Endothelial cell of umbilical vein (primary cell): ENCODE measurements around the gene FUCA2. TPM values are rescaled to one million over a fixed set of nuclear protein-coding genes. Genes with fewer than 3 reads are reported as not detected.

Experiments
- BruUV-seq: library from RNA; stranded (reverse); fragments of 400-500 nt; replicated peaks from 2 replicates; lab custom pipeline; 2021; lab: Mats Ljungman, UMichigan
- CTCF ChIA-PET: fragments of 300-600, 350-600 bp; sonication (Branson Sonifier 250); formaldehyde crosslinking; loops from one replicate; lab custom pipeline; 2021; ENCODE audit warnings: antibody characterized with exemption, inconsistent platforms; lab: Charles Lee
- POLR2A ChIA-PET: fragments of 300-600, 350-600 bp; sonication (Branson Sonifier 250); formaldehyde crosslinking; loops from one replicate; lab custom pipeline; 2021; ENCODE audit warnings: antibody characterized with exemption, inconsistent platforms; lab: Charles Lee
- DNase-seq: peaks from one replicate; pipeline ENCODE4 v3.0.0-alpha.2; 2011; ENCODE audit warnings: low read depth, low spot score
- FAIRE-seq: peaks from 2 replicates; lab custom pipeline; 2011; peaks lifted over from hg19 to GRCh38; lab: Jason Lieb, UNC
- H2AFZ ChIP-seq: 2 replicates; pipeline ENCODE4 v1.6.0; 2012; ENCODE audit warnings: low read depth, low read length, control low read depth, inconsistent platforms
- H3K27ac ChIP-seq: 2 replicates; pipeline ENCODE4 v1.5.1; 2011; ENCODE audit warnings: low read depth, mild to moderate bottlenecking, control low read depth, low read length, moderate library complexity; ENCODE audit not compliant: insufficient read depth
- H3K27me3 ChIP-seq, 2 experiments: 2 replicates each; pipeline versions ENCODE4 v1.6.0 to v1.6.1; 2011; ENCODE audit warnings: low read length in 2 of 2, mixed read lengths in 1 of 2; ENCODE audit not compliant: control insufficient read depth in 2 of 2, insufficient read depth in 2 of 2
- H3K36me3 ChIP-seq, 2 experiments: 2 replicates in 1 of 2; 3 replicates in 1 of 2; pipeline ENCODE4 v1.5.1; 2011; ENCODE audit warnings: low read length in 2 of 2, mild to moderate bottlenecking in 1 of 2, moderate library complexity in 1 of 2; ENCODE audit not compliant: control insufficient read depth in 2 of 2, insufficient read depth in 2 of 2; ENCODE audit errors: extremely low read depth in 1 of 2
- H3K4me1 ChIP-seq: 3 replicates; pipeline ENCODE4 v1.5.1; 2011; ENCODE audit warnings: mild to moderate bottlenecking, low read length; ENCODE audit not compliant: control insufficient read depth, insufficient read depth; ENCODE audit errors: extremely low read depth
- H3K4me2 ChIP-seq: 2 replicates; pipeline ENCODE4 v1.6.1; 2011; ENCODE audit warnings: low read length, control low read depth, mixed read lengths; ENCODE audit not compliant: insufficient read depth
- H3K4me3 ChIP-seq, 3 experiments: fragments of 200-600 bp in 1 of 3; sonication (generic), shearing (Covaris generic) in 1 of 3; replicated peaks in 1 of 3; 2 replicates each; pipeline ENCODE4 v1.5.1; 2011 to 2016; ENCODE audit warnings: control low read depth in 3 of 3, low read length in 3 of 3, mild to moderate bottlenecking in 2 of 3, inconsistent platforms in 1 of 3, low read depth in 1 of 3, moderate library complexity in 1 of 3; ENCODE audit not compliant: insufficient read depth in 1 of 3
- H3K79me2 ChIP-seq: 2 replicates; pipeline ENCODE4 v1.6.0; 2012; ENCODE audit warnings: low read length, inconsistent platforms; ENCODE audit not compliant: control insufficient read depth, insufficient read depth
- H3K9ac ChIP-seq: replicated peaks from 2 replicates; pipeline ENCODE3; 2011; ENCODE audit warnings: low read length, control low read depth; ENCODE audit not compliant: insufficient read depth; ENCODE audit errors: extremely low read depth
- H3K9me1 ChIP-seq: replicated peaks from 3 replicates; pipeline ENCODE4 v1.6.0; 2011; ENCODE audit warnings: mild to moderate bottlenecking, low read length; ENCODE audit not compliant: control insufficient read depth, insufficient read depth; ENCODE audit errors: extremely low read depth
- H3K9me3 ChIP-seq: replicated peaks from 2 replicates; pipeline ENCODE4 v1.5.1; 2012; ENCODE audit warnings: low read length, inconsistent platforms; ENCODE audit not compliant: control insufficient read depth, insufficient read depth
- H4K20me1 ChIP-seq: replicated peaks from 2 replicates; pipeline ENCODE3; 2011; ENCODE audit warnings: mild to moderate bottlenecking, low read length; ENCODE audit not compliant: control insufficient read depth, insufficient read depth; ENCODE audit errors: extremely low read depth
- EZH2 ChIP-seq: IDR thresholded peaks from 2 replicates; pipeline ENCODE4 v1.6.1; 2012; ENCODE audit warnings: borderline replicate concordance, low read depth, mild to moderate bottlenecking, moderate library complexity, low read length, inconsistent platforms; ENCODE audit not compliant: severe bottlenecking
- FOS ChIP-seq: IDR thresholded peaks from 2 replicates; pipeline ENCODE4 v1.6.1; 2011; ENCODE audit warnings: mild to moderate bottlenecking, low read length, moderate library complexity, borderline replicate concordance; ENCODE audit not compliant: insufficient read depth
- GATA2 ChIP-seq: IDR thresholded peaks from 2 replicates; pipeline ENCODE4 v1.7.0; 2011; ENCODE audit warnings: low read depth, mild to moderate bottlenecking, moderate library complexity, mixed read lengths, low read length; ENCODE audit not compliant: insufficient read length, insufficient read depth
- JUN ChIP-seq: IDR thresholded peaks from 2 replicates; pipeline ENCODE4 v1.6.1; 2011; ENCODE audit warnings: borderline replicate concordance, low read depth; ENCODE audit not compliant: insufficient read length, insufficient read depth
- MYC ChIP-seq: IDR thresholded peaks from one replicate; pipeline ENCODE4 v1.6.1; 2011; ENCODE audit warnings: mild to moderate bottlenecking, low read depth, low read length
- POLR2A ChIP-seq: IDR thresholded peaks from 2 replicates; pipeline ENCODE4 v1.6.1; 2012; ENCODE audit warnings: low read depth, mild to moderate bottlenecking, control low read depth, low read length
- POLR2AphosphoS5 ChIP-seq: IDR thresholded peaks from 2 replicates; pipeline ENCODE4 v1.6.1; 2012; ENCODE audit warnings: low read depth, mild to moderate bottlenecking, control low read depth, low read length, moderate library complexity; ENCODE audit not compliant: insufficient read depth
- dilution Hi-C: fragments of 300-500 bp; cut with MboI; formaldehyde crosslinking; loops from one replicate; pipeline ENCODE4 v1.15.0; 2019; ENCODE audit warnings: low sequenced_read_pairs; ENCODE audit not compliant: extremely low pct_ligation_motif_present
- intact Hi-C: fragments of 100-400 bp; cut with micrococcal nuclease; formaldehyde crosslinking; loops from one replicate; pipeline ENCODE4 v1.10.0; 2022
- polyA plus RNA-seq, 4 experiments: library from polyadenylated mRNA; depleted of rRNA in 3 of 4; stranded (reverse) in 3 of 4; unstranded in 1 of 4; fragments of >200 nt; gene quantifications; 2 replicates each; pipeline versions ENCODE4 v1.2.1 to v1.2.3, GENCODE V29; 2011 to 2012; ENCODE audit warnings: missing spikeins in 1 of 4
- total RNA-seq: library from RNA; stranded (reverse); gene quantifications from 2 replicates; pipeline ENCODE4 v1.2.3, GENCODE V29; 2021
- TF ChIP-seq, protein P1 (sequence below): IDR thresholded peaks from 2 replicates; pipeline ENCODE4 v1.6.1; 2011; ENCODE audit not compliant: insufficient read depth, insufficient read length
- TF ChIP-seq, protein P2 (sequence below), 2 donors: IDR thresholded peaks; 1 replicate in 1 of 2; 2 replicates in 1 of 2; pipeline ENCODE4 v1.5.1; 2011; ENCODE audit warnings: low read length in 2 of 2, mild to moderate bottlenecking in 2 of 2, moderate library complexity in 2 of 2, control low read depth in 1 of 2, inconsistent platforms in 1 of 2, low read depth in 1 of 2; ENCODE audit not compliant: insufficient read depth in 1 of 2; ENCODE audit errors: extremely low read depth in 1 of 2

FUCA2 gene
- total and polyA plus RNA-seq, 2 donors (not counting 3 experiments of a cell fraction or from before 2014, with no cell fraction given) = 29.7 to 80.9 TPM

DNA sequence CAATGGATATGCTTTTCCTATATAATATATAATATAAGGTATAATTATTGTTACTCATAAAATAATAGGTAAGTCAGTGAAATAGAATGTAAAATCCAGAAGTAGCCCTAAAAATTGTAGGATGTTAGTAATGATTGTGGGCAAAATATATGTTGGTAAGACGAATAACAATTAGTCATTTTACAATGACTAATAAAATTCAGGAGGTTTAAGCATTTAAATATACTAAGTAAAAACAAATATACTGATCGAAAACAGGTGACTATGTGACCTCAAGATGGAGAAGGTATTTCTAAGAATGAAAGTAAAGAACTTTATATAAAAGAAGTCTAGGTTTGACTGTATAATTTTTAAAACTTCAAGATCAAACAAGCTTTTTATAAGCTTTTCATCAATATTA, 28.9 kb downstream of the FUCA2 start:
- H3K4me1 ChIP-seq = no peaks in the 10 kb centered on the region
- no peak overlapping the region for H3K9ac ChIP-seq
- dilution Hi-C loops (no loop called here), intact Hi-C loops (no loop called here)
- peaks cover 2% of the 10 kb centered on the region in 2 experiments for H3K36me3 ChIP-seq
- DNase-seq (no peak), FAIRE-seq (no peak)
- POLR2A ChIA-PET = no interaction called here
- H3K27me3 ChIP-seq = no peaks in the 10 kb centered on the region
- TF ChIP-seq MYC (no peak), POLR2AphosphoS5 (no peak), FOS (no peak)
- TF ChIP-seq, protein P1, sequence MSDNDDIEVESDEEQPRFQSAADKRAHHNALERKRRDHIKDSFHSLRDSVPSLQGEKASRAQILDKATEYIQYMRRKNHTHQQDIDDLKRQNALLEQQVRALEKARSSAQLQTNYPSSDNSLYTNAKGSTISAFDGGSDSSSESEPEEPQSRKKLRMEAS = no peak
- H3K4me3 ChIP-seq = no peak overlapping the region
- CTCF ChIA-PET = no interaction called here
- no peaks in the 10 kb centered on the region for H3K79me2 ChIP-seq
- no peak overlapping the region for H3K4me2 ChIP-seq
- no peak overlapping the region for H3K27ac ChIP-seq
- no peaks in the 10 kb centered on the region for H3K9me3 ChIP-seq
- H2AFZ ChIP-seq = no peak overlapping the region
- no peaks in the 10 kb centered on the region for H3K9me1 ChIP-seq
- no TSS peak for BruUV-seq
- H4K20me1 ChIP-seq = no peaks in the 10 kb centered on the region

DNA sequence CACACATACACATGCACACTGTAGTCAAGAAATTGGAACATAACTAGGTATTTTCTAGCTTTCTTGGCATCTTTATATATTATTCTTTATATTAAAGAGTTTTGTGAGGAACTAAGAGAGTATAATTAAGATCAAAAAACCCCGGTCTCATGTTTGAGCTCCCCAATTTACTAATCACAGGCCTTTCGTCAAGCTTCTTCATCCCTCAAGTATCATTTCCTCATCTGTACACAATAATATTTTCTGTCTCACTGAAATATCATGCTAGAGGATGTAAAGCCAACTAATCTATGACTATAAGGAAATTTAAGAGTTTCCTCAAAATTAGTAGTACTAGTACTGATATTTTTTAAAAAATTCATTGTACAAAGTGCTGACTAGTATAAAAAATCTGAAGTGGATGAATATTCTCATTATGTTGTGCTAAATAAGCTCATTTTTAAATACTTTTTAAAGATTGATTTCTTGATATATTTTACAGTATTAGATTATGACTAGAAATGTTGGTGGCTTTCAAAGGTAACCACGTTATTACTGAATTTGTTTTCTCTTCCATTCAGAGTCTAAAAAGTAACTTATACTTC, 32.9 kb downstream of the FUCA2 start:
- no peak overlapping the region for H3K4me3 ChIP-seq
- no peak overlapping the region for H3K27ac ChIP-seq
- no peaks in the 10 kb centered on the region for H3K4me1 ChIP-seq
- peaks cover 0 to 2% of the 10 kb centered on the region in 2 experiments for H3K36me3 ChIP-seq
- CTCF ChIA-PET = interaction anchor here (0.7 kb wide), 1 partner anchor 10 kb away, joined by 3 read pairs; no protein-coding TSS in a partner anchor
- dilution Hi-C loops = no loop called here
- TF ChIP-seq FOS (no peak), MYC (no peak), POLR2AphosphoS5 (no peak), GATA2 (no peak), JUN (no peak), POLR2A (no peak), EZH2 (no peak)
- TF ChIP-seq, protein P1 = no peak
- TF ChIP-seq, protein P2, sequence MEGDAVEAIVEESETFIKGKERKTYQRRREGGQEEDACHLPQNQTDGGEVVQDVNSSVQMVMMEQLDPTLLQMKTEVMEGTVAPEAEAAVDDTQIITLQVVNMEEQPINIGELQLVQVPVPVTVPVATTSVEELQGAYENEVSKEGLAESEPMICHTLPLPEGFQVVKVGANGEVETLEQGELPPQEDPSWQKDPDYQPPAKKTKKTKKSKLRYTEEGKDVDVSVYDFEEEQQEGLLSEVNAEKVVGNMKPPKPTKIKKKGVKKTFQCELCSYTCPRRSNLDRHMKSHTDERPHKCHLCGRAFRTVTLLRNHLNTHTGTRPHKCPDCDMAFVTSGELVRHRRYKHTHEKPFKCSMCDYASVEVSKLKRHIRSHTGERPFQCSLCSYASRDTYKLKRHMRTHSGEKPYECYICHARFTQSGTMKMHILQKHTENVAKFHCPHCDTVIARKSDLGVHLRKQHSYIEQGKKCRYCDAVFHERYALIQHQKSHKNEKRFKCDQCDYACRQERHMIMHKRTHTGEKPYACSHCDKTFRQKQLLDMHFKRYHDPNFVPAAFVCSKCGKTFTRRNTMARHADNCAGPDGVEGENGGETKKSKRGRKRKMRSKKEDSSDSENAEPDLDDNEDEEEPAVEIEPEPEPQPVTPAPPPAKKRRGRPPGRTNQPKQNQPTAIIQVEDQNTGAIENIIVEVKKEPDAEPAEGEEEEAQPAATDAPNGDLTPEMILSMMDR (IDR thresholded peaks at IDR 0.05; ENCODE audit: extremely low read depth in 1 of 2, insufficient read depth in 1 of 2, low read depth in 1 of 2, low read length in 2 of 2) = no peak
- H3K9me3 ChIP-seq = no peaks in the 10 kb centered on the region
- DNase-seq (no peak), FAIRE-seq (no peak)
- intact Hi-C loops = no loop called here
- no peak overlapping the region for H3K9ac ChIP-seq
- no peaks in the 10 kb centered on the region for H4K20me1 ChIP-seq
- no TSS peak for BruUV-seq
- no peaks in the 10 kb centered on the region for H3K27me3 ChIP-seq
- H3K9me1 ChIP-seq = no peaks in the 10 kb centered on the region
- H2AFZ ChIP-seq = no peak overlapping the region
- POLR2A ChIA-PET = no interaction called here
- H3K79me2 ChIP-seq = no peaks in the 10 kb centered on the region
- no peak overlapping the region for H3K4me2 ChIP-seq
